H1 (cell line): ENCODE measurements around the gene LHX8. TPM values are rescaled to one million over a fixed set of nuclear protein-coding genes. Genes with fewer than 3 reads are reported as not detected.
A peak's percentile ranks its signal among the peaks of the same experiment; 100 is the strongest.
"Not testable (repeated sequence)": the region's sequence is repeated elsewhere in the genome, so short reads cannot be mapped to it uniquely, and the experiment has no call there.

ENCODE experiments used
- CTCF ChIA-PET: fragments of 300-600 bp; sonication (Branson Sonifier 250); formaldehyde crosslinking; loops from one replicate; lab custom pipeline; 2021; ENCODE audit not compliant: partially characterized antibody; lab: Charles Lee
- POLR2A ChIA-PET: fragments of 300-600 bp; sonication (Branson Sonifier 250); formaldehyde crosslinking; loops from one replicate; lab custom pipeline; 2021; ENCODE audit warnings: inconsistent platforms; ENCODE audit not compliant: partially characterized antibody; lab: Charles Lee
- DNase-seq, 2 experiments: peaks; one replicate each; pipeline versions ENCODE4 v3.0.0 to v3.0.0-alpha.2; 2010 to 2022; ENCODE audit warnings: low spot score in 2 of 2, low read depth in 1 of 2, mixed read lengths in 1 of 2
- FAIRE-seq: peaks from 2 replicates; lab custom pipeline; 2011; peaks lifted over from hg19 to GRCh38; lab: Jason Lieb, UNC
- H2AFZ ChIP-seq: 2 replicates; pipeline ENCODE4 v1.8.1; 2012; ENCODE audit warnings: low read length, inconsistent platforms
- H2AK5ac ChIP-seq: 2 replicates; pipeline ENCODE4 v1.6.1; 2013; ENCODE audit warnings: low read depth, low read length
- H2BK120ac ChIP-seq: replicated peaks from 2 replicates; pipeline ENCODE3; 2013; ENCODE audit warnings: low read depth, low read length, inconsistent platforms
- H2BK12ac ChIP-seq: 2 replicates; pipeline ENCODE4 v1.6.1; 2013; ENCODE audit warnings: low read depth, low read length
- H2BK15ac ChIP-seq: 2 replicates; pipeline ENCODE4 v1.6.1; 2013; ENCODE audit warnings: low read length
- H2BK20ac ChIP-seq: 2 replicates; pipeline ENCODE4 v1.6.1; 2013; ENCODE audit warnings: low read length
- H2BK5ac ChIP-seq: 2 replicates; pipeline ENCODE4 v1.6.1; 2013; ENCODE audit warnings: low read depth, low read length
- H3K14ac ChIP-seq: 2 replicates; pipeline ENCODE4 v1.6.1; 2013; ENCODE audit warnings: inconsistent platforms; ENCODE audit not compliant: insufficient read length
- H3K18ac ChIP-seq: 2 replicates; pipeline ENCODE4 v1.6.1; 2013; ENCODE audit warnings: low read length; ENCODE audit errors: extremely low read depth
- H3K23ac ChIP-seq: 2 replicates; pipeline ENCODE4 v1.6.1; 2013; ENCODE audit warnings: inconsistent platforms; ENCODE audit not compliant: insufficient read length
- H3K23me2 ChIP-seq: 2 replicates; pipeline ENCODE4 v1.6.1; 2013; ENCODE audit warnings: low read depth, low read length
- H3K27ac ChIP-seq: 2 replicates; pipeline ENCODE4 v1.6.1; 2011; ENCODE audit warnings: low read depth, low read length, inconsistent platforms
- H3K27me3 ChIP-seq, 4 experiments: replicated peaks in 1 of 4; 1 replicate in 1 of 4; 2 replicates in 3 of 4; pipeline versions ENCODE4 v1.6.1 to v1.8.1; 2011 to 2013; ENCODE audit warnings: low read length in 3 of 4, mild to moderate bottlenecking in 3 of 4, inconsistent platforms in 2 of 4, mixed read lengths in 2 of 4, moderate library complexity in 1 of 4; ENCODE audit not compliant: control insufficient read depth in 3 of 4, insufficient read depth in 3 of 4; ENCODE audit errors: extremely low read depth in 1 of 4
- H3K36me3 ChIP-seq, 4 experiments: 2 replicates each; pipeline versions ENCODE4 v1.6.1 to v1.8.1; 2011 to 2013; ENCODE audit warnings: mild to moderate bottlenecking in 4 of 4, low read length in 3 of 4, moderate library complexity in 2 of 4, control low read depth in 1 of 4, inconsistent platforms in 1 of 4; ENCODE audit not compliant: insufficient read depth in 4 of 4, control insufficient read depth in 2 of 4
- H3K4ac ChIP-seq: replicated peaks from 2 replicates; pipeline ENCODE3; 2013; ENCODE audit warnings: low read length, low read depth, mixed read lengths, inconsistent platforms; ENCODE audit not compliant: insufficient read length
- H3K4me1 ChIP-seq, 4 experiments: replicated peaks in 1 of 4; 1 replicate in 1 of 4; 2 replicates in 3 of 4; pipeline versions ENCODE4 v1.6.1 to v1.8.1; 2011 to 2013; ENCODE audit warnings: low read length in 3 of 4, inconsistent platforms in 2 of 4, mixed read lengths in 1 of 4; ENCODE audit not compliant: insufficient read depth in 4 of 4, control insufficient read depth in 3 of 4
- H3K4me2 ChIP-seq, 2 experiments: 2 replicates each; pipeline versions ENCODE4 v1.6.1 to v1.8.1; 2011 to 2013; ENCODE audit warnings: low read depth in 2 of 2, low read length in 2 of 2, control low read depth in 1 of 2, inconsistent platforms in 1 of 2, mild to moderate bottlenecking in 1 of 2; ENCODE audit not compliant: insufficient read depth in 1 of 2
- H3K4me3 ChIP-seq, 4 experiments: fragments of 200-600, 300-600 bp in 1 of 4; sonication (generic), shearing (Covaris generic), sonication (Bioruptor Twin) in 1 of 4; 2 replicates each; pipeline versions ENCODE4 v1.5.1 to v1.8.1; 2011 to 2016; ENCODE audit warnings: low read length in 4 of 4, low read depth in 3 of 4, control low read depth in 2 of 4, inconsistent platforms in 2 of 4, mild to moderate bottlenecking in 2 of 4, mixed read lengths in 1 of 4, moderate library complexity in 1 of 4; ENCODE audit not compliant: insufficient read depth in 2 of 4; ENCODE audit errors: extremely low read depth in 1 of 4
- H3K56ac ChIP-seq: replicated peaks from 2 replicates; pipeline ENCODE3; 2013; ENCODE audit warnings: low read depth, mild to moderate bottlenecking, mixed read lengths, low read length, inconsistent platforms; ENCODE audit not compliant: insufficient read length
- H3K79me1 ChIP-seq: 2 replicates; pipeline ENCODE4 v1.6.1; 2013; ENCODE audit warnings: low read depth, low read length, control low read depth
- H3K79me2 ChIP-seq, 2 experiments: 2 replicates each; pipeline versions ENCODE4 v1.6.1 to v1.8.1; 2012 to 2013; ENCODE audit warnings: low read length in 2 of 2, mild to moderate bottlenecking in 2 of 2, inconsistent platforms in 1 of 2; ENCODE audit not compliant: insufficient read depth in 2 of 2, control insufficient read depth in 1 of 2
- H3K9ac ChIP-seq, 4 experiments: replicated peaks in 1 of 4; 1 replicate in 1 of 4; 2 replicates in 3 of 4; pipeline versions ENCODE4 v1.6.1 to v1.8.1; 2011 to 2013; ENCODE audit warnings: low read depth in 3 of 4, low read length in 3 of 4, control low read depth in 2 of 4, mild to moderate bottlenecking in 2 of 4, moderate library complexity in 2 of 4, inconsistent platforms in 1 of 4; ENCODE audit errors: extremely low read depth in 1 of 4
- H3K9me3 ChIP-seq, 2 experiments: 2 replicates each; pipeline versions ENCODE4 v1.6.1 to v1.8.1; 2012 to 2013; ENCODE audit warnings: mild to moderate bottlenecking in 2 of 2, moderate library complexity in 2 of 2, control low read depth in 1 of 2, inconsistent platforms in 1 of 2, low read depth in 1 of 2, low read length in 1 of 2, mixed read lengths in 1 of 2; ENCODE audit not compliant: insufficient read depth in 2 of 2
- H4K20me1 ChIP-seq, 2 experiments: replicated peaks in 1 of 2; 2 replicates each; pipeline versions ENCODE3 to v1.8.1; 2011 to 2013; ENCODE audit warnings: inconsistent platforms in 2 of 2, low read length in 2 of 2, mild to moderate bottlenecking in 1 of 2; ENCODE audit not compliant: insufficient read depth in 2 of 2, control insufficient read depth in 1 of 2
- H4K5ac ChIP-seq: 2 replicates; pipeline ENCODE4 v1.6.1; 2013; ENCODE audit warnings: low read length, low read depth, mixed read lengths, inconsistent platforms; ENCODE audit not compliant: insufficient read length
- H4K8ac ChIP-seq: 2 replicates; pipeline ENCODE4 v1.8.0; 2013; ENCODE audit warnings: mild to moderate bottlenecking, moderate library complexity, low read length, inconsistent platforms; ENCODE audit not compliant: insufficient read depth; ENCODE audit errors: extremely low read depth
- H4K91ac ChIP-seq: replicated peaks from 2 replicates; pipeline ENCODE3; 2013; ENCODE audit warnings: low read length, mixed read lengths, inconsistent platforms; ENCODE audit not compliant: insufficient read length
- YY1 ChIP-seq: IDR thresholded peaks from 2 replicates; pipeline ENCODE4 v1.6.1; 2011; ENCODE audit warnings: low read depth, mild to moderate bottlenecking, low read length
- WGBS, 2 experiments: shearing (Covaris generic) in 1 of 2; methylation state at CpG; one replicate each; pipeline versions ENCODE4 v1.1.6 to v1.1.7; 2013 to 2015; ENCODE audit warnings: low lambda C conversion rate in 2 of 2, mixed read lengths in 2 of 2, inconsistent platforms in 1 of 2, low coverage in 1 of 2, missing lambda C conversion rate in 1 of 2; ENCODE audit not compliant: insufficient replicate concordance in 2 of 2, insufficient coverage in 1 of 2, insufficient read length in 1 of 2; ENCODE audit errors: extremely low coverage in 1 of 2, missing lambda C conversion rate in 1 of 2; 5-methylcytosine and 5-hydroxymethylcytosine counted together
- polyA plus RNA-seq, 7 experiments: library from polyadenylated mRNA; depleted of rRNA in 3 of 7; stranded (reverse) in 5 of 7; unstranded in 2 of 7; fragments of >200 nt in 5 of 7; fragments of 200-250 nt in 2 of 7; gene quantifications; 1 replicate in 5 of 7; 2 replicates in 1 of 7; 4 replicates in 1 of 7; pipeline versions ENCODE4 v1.2.1 to v1.2.3, GENCODE V29; 2011 to 2013; ENCODE audit warnings: missing spikeins in 2 of 7, mixed read lengths in 2 of 7
- total RNA-seq: library from RNA; stranded (reverse); fragmentation: NEBNext Ultra II Directional; extraction: Animal tissue kit (Norgen Biotek cat#: 25700); gene quantifications from 2 replicates; pipeline ENCODE4 v1.2.1, GENCODE V29; 2021

LHX8 gene
- total and polyA plus RNA-seq, 2 of the 8 experiments (the other 6 are each of a cell fraction or from before 2014, with no cell fraction given): 0.50 to 1.2 TPM

- not testable (repeated sequence) for H3K9me3 ChIP-seq, H2BK15ac ChIP-seq
- TF ChIP-seq YY1: 0 out of 2 replicates have a peak, but pooled peaks have one; percentile 15
- TF ChIP-seq, all 59 proteins: peak for 1; not testable (repeated sequence) for 58
- H3K79me1 ChIP-seq, H2AK5ac ChIP-seq, H3K4ac ChIP-seq, H3K18ac ChIP-seq, H2BK120ac ChIP-seq, H3K27ac ChIP-seq, H4K5ac ChIP-seq, H3K4me2 ChIP-seq, H2BK5ac ChIP-seq, H3K14ac ChIP-seq, H2BK12ac ChIP-seq, H3K4me3 ChIP-seq, FAIRE-seq, H3K36me3 ChIP-seq, H3K9ac ChIP-seq, H3K23me2 ChIP-seq, H4K20me1 ChIP-seq, H3K56ac ChIP-seq, H2BK20ac ChIP-seq, H3K23ac ChIP-seq, H2AFZ ChIP-seq, H3K79me2 ChIP-seq, POLR2A ChIA-PET, H4K91ac ChIP-seq, H4K8ac ChIP-seq, H3K27me3 ChIP-seq, H3K4me1 ChIP-seq, DNase-seq: not testable (repeated sequence)
- CTCF ChIA-PET: interaction anchor here (0.7 to 1.3 kb wide), 4 partner anchors 9 to 450 kb away, joined by 3 to 4 read pairs (median 3); no protein-coding TSS in a partner anchor
- 91% methylated on average over 13 of the region's 13 CpGs; no CpG with 5 or more reads in 1 of the 2 experiments for whole genome bisulfite sequencing, 2 experiments
Observed at GRCh38 chr1:75181214-75181955, 47.2 kb downstream of the LHX8 start.
